SK-N-SH (cell line): ENCODE data around the gene UBN1.

Experiments used
- EZH2phosphoT487 ChIP-seq: fragments of 200-600 bp; sonication (generic); IDR thresholded peaks from 2 replicates; pipeline ENCODE4 v1.6.1; 2017; ENCODE audit warnings: low read depth, mixed run types, mild to moderate bottlenecking, antibody characterized with exemption, moderate library complexity, borderline replicate concordance
- REST ChIP-seq: IDR thresholded peaks from 2 replicates; pipeline ENCODE4 v1.6.1; 2012; ENCODE audit warnings: mild to moderate bottlenecking, low read depth, low read length, moderate library complexity
- TF ChIP-seq, protein P1 (sequence below): fragments of 200-600 bp; sonication (generic); IDR thresholded peaks from 2 replicates; pipeline ENCODE4 v1.6.1; 2017; ENCODE audit warnings: antibody characterized with exemption, mild to moderate bottlenecking, moderate library complexity

GRCh38 chr16:4864728-4865127 is 17.4 kb downstream of the UBN1 start:
- TF ChIP-seq, protein P1, sequence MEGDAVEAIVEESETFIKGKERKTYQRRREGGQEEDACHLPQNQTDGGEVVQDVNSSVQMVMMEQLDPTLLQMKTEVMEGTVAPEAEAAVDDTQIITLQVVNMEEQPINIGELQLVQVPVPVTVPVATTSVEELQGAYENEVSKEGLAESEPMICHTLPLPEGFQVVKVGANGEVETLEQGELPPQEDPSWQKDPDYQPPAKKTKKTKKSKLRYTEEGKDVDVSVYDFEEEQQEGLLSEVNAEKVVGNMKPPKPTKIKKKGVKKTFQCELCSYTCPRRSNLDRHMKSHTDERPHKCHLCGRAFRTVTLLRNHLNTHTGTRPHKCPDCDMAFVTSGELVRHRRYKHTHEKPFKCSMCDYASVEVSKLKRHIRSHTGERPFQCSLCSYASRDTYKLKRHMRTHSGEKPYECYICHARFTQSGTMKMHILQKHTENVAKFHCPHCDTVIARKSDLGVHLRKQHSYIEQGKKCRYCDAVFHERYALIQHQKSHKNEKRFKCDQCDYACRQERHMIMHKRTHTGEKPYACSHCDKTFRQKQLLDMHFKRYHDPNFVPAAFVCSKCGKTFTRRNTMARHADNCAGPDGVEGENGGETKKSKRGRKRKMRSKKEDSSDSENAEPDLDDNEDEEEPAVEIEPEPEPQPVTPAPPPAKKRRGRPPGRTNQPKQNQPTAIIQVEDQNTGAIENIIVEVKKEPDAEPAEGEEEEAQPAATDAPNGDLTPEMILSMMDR = no peak
- TF ChIP-seq REST (no peak), EZH2phosphoT487 (no peak)
